ENCODE measurements around the gene CPEB2.

CPEB2 gene

DNA sequence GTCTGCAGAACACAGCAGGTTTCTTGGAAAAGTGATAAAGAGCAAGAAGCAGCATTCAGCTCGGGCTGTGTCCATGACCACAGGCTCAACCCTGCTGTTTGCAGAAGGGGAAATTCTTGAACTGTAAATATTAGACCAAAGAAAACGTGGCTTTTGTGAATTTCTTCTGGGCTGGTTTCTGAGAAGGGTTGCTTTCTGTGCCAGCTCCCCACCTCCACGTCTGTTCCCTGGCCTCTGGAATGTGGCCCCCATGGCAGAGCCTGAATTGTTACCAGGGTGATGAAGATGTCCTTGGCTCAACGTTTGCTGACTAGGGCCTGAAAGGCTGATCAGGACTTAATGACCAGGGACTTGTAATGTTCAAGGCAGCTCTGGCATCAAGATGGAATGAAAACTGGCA, 116.0 kb downstream of the CPEB2 start:
- H3K27ac ChIP-seq (ENCODE audit: low read depth, low read length) = no peak overlapping the region
- no peaks in the 10 kb centered on the region for H3K27me3 ChIP-seq (ENCODE audit: control insufficient read depth, insufficient read depth, low read length)
- H3K36me3 ChIP-seq (ENCODE audit: control insufficient read depth, insufficient read depth, low read length) = no peaks in the 10 kb centered on the region
- H3K9me3 ChIP-seq (ENCODE audit: control insufficient read depth, insufficient read depth, low read depth, low read length) = peaks cover 16% of the 10 kb centered on the region
- no peak overlapping the region for H3K9ac ChIP-seq (ENCODE audit: low read length)
- no peak overlapping the region for H3K4me3 ChIP-seq (ENCODE audit: low read depth, low read length)
- H3K4me1 ChIP-seq (ENCODE audit: control insufficient read depth, insufficient read depth, low read length) = no peaks in the 10 kb centered on the region
